Activated T-cell treated with anti-CD3 and anti-CD28 coated beads, Interleukin-2, amount 50 U/mL, for 72 hours (primary cell): ENCODE data around the gene LGMN. TPM values are rescaled to one million over a fixed set of nuclear protein-coding genes. Genes with fewer than 3 reads are reported as not detected.
A peak's percentile ranks its signal among the peaks of the same experiment; 100 is the strongest.

Experiments
- ATAC-seq, 2 donors: fragments of 150-1000 bp; cut with Tn5 transposase; replicated peaks in 1 of 2; 2 replicates each; pipeline ENCODE4 v1.10.0; 2021; ENCODE audit warnings: moderate library complexity in 2 of 2, mild to moderate bottlenecking in 1 of 2
- DNase-seq, 2 donors: peaks; one replicate each; pipeline ENCODE4 v3.0.0; 2021 to 2022; ENCODE audit warnings: mixed read lengths in 1 of 2
- H3K27ac Mint-ChIP-seq: one replicate; pipeline ENCODE4 v1.8.0; 2022; ENCODE audit warnings: mild to moderate bottlenecking, moderate library complexity, mixed read lengths
- H3K27me3 Mint-ChIP-seq: one replicate; pipeline ENCODE4 v1.8.0; 2022; ENCODE audit warnings: low read depth, mixed read lengths
- H3K36me3 Mint-ChIP-seq, 2 donors: one replicate each; pipeline ENCODE4 v1.8.0; 2022; ENCODE audit warnings: mixed read lengths in 2 of 2, mild to moderate bottlenecking in 1 of 2; ENCODE audit not compliant: insufficient read depth in 2 of 2
- H3K4me1 Mint-ChIP-seq: one replicate; pipeline ENCODE4 v1.8.0; 2022; ENCODE audit warnings: low read depth, mixed read lengths
- H3K4me3 Mint-ChIP-seq, 2 donors: one replicate each; pipeline ENCODE4 v1.8.0; 2022; ENCODE audit warnings: mild to moderate bottlenecking in 2 of 2, mixed read lengths in 2 of 2, moderate library complexity in 2 of 2
- H3K9me3 Mint-ChIP-seq, 2 donors: one replicate each; pipeline ENCODE4 v1.8.0; 2022; ENCODE audit warnings: mixed read lengths in 2 of 2
- total RNA-seq, 2 donors: library from RNA; stranded (reverse); gene quantifications; one replicate each; pipeline ENCODE4 v1.2.3, GENCODE V29; 2022

LGMN gene
- total RNA-seq, 2 donors from 2014 or later, result 2.5 to 4.7 TPM

- no peaks in the 10 kb centered on the region for H3K36me3 Mint-ChIP-seq
- H3K27ac Mint-ChIP-seq, result no peak overlapping the region
- DNase-seq (no peak), ATAC-seq (no peak)
- no peaks in the 10 kb centered on the region for H3K9me3 Mint-ChIP-seq
- H3K4me1 Mint-ChIP-seq, result peaks cover 30% of the 10 kb centered on the region
- H3K4me3 Mint-ChIP-seq, result no peak overlapping the region
- peaks cover 9% of the 10 kb centered on the region for H3K27me3 Mint-ChIP-seq
Measured at GRCh38 chr14:92695562-92695961, 52.9 kb downstream of the LGMN start.

- H3K36me3 Mint-ChIP-seq, result no peaks in the 10 kb centered on the region
- ATAC-seq (no peak), DNase-seq (no peak)
- H3K27ac Mint-ChIP-seq, result no peak overlapping the region
- H3K27me3 Mint-ChIP-seq, result peaks cover 9% of the 10 kb centered on the region
- no peaks in the 10 kb centered on the region for H3K9me3 Mint-ChIP-seq
- no peak overlapping the region for H3K4me3 Mint-ChIP-seq
- peaks cover 30% of the 10 kb centered on the region for H3K4me1 Mint-ChIP-seq
Measured at GRCh38 chr14:92694807-92695206, 53.6 kb downstream of the LGMN start.

GRCh38 chr14:92693998-92694795, 54.2 kb downstream of the LGMN start:
- DNase-seq (no peak), ATAC-seq (peak; percentile 34 to 60)
- no peaks in the 10 kb centered on the region for H3K9me3 Mint-ChIP-seq
- peaks cover 30% of the 10 kb centered on the region for H3K4me1 Mint-ChIP-seq
- H3K27ac Mint-ChIP-seq, result no peak overlapping the region
- H3K27me3 Mint-ChIP-seq, result peaks cover 9% of the 10 kb centered on the region
- H3K36me3 Mint-ChIP-seq, result no peaks in the 10 kb centered on the region
- H3K4me3 Mint-ChIP-seq, result no peak overlapping the region

DNA sequence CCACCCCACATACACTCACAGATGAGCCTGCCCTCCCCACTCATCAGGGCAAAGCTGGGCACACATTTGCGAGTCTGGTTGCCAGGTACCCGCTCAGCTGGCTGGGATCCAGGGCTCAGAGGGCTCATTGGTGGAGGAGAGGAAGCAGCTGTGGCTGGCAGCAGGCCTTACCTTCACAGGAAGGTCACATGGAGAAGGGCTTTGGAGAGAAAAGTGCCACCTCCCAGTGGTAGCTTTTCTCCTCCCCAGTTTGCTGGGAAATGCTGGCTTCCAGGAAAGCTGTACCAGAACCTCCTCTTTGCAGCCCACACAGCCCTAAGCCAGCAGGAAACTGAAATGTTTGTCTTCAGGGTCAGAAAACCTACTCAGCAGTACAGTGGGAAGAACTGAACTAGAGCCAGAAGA, 55.6 kb downstream of the LGMN start:
- DNase-seq, result no peak
- peak; percentile 13 to 42 for ATAC-seq
- H3K27me3 Mint-ChIP-seq, result peaks cover 5% of the 10 kb centered on the region

DNA sequence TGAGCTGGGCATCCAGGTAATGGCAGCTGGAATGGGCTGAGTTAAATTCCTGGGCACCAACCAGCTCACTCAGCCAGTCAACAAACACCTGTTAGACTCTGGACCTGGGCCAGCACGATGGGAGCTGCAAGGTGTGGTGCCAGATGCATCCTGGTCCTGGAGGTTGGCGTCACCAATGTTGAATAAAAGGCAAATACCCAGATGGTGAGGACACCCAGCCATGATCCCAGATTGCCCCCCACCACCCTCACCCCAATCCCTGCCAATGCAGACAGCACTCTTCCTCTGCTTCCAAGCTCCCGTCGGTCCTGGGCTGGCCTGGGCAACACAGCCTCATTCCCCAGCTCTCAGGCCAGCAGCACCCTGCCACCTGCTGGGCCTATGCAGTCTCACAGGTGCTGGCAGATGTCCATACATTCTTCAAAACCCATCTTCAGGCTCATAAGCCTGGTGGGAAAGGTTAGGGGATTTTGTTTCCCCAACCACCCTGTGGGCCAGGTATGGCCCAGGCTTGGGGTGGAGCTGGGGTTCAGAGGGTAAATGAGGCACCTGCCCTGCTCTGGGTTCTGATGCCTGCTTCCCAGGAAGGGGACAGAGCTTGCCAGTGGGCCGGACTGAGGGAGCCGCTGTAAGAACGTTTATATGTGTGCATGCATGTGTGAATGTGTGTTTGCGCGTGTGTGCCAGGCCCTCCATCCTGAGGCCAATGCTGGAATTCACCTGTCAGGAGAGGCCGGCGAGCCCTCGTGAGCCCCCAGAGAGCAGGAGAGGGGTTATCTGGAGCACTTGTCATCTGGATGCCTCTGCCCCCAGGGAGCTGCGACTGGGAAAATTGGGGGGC, 58.0 kb downstream of the LGMN start:
- no peak overlapping the region for H3K27ac Mint-ChIP-seq
- H3K9me3 Mint-ChIP-seq, result no peaks in the 10 kb centered on the region
- no peak for ATAC-seq
- no peak for DNase-seq
- H3K4me3 Mint-ChIP-seq, result no peak overlapping the region
- peaks cover 0 to 4% of the 10 kb centered on the region in 2 donors for H3K36me3 Mint-ChIP-seq
- peaks cover 25% of the 10 kb centered on the region for H3K4me1 Mint-ChIP-seq
- no peaks in the 10 kb centered on the region for H3K27me3 Mint-ChIP-seq

More for the DNA sequence above, 55.6 kb downstream of the LGMN start:
- H3K27ac Mint-ChIP-seq, result no peak overlapping the region
- H3K36me3 Mint-ChIP-seq, result no peaks in the 10 kb centered on the region
- peaks cover 30% of the 10 kb centered on the region for H3K4me1 Mint-ChIP-seq
- no peak overlapping the region for H3K4me3 Mint-ChIP-seq
- H3K9me3 Mint-ChIP-seq, result no peaks in the 10 kb centered on the region

DNA sequence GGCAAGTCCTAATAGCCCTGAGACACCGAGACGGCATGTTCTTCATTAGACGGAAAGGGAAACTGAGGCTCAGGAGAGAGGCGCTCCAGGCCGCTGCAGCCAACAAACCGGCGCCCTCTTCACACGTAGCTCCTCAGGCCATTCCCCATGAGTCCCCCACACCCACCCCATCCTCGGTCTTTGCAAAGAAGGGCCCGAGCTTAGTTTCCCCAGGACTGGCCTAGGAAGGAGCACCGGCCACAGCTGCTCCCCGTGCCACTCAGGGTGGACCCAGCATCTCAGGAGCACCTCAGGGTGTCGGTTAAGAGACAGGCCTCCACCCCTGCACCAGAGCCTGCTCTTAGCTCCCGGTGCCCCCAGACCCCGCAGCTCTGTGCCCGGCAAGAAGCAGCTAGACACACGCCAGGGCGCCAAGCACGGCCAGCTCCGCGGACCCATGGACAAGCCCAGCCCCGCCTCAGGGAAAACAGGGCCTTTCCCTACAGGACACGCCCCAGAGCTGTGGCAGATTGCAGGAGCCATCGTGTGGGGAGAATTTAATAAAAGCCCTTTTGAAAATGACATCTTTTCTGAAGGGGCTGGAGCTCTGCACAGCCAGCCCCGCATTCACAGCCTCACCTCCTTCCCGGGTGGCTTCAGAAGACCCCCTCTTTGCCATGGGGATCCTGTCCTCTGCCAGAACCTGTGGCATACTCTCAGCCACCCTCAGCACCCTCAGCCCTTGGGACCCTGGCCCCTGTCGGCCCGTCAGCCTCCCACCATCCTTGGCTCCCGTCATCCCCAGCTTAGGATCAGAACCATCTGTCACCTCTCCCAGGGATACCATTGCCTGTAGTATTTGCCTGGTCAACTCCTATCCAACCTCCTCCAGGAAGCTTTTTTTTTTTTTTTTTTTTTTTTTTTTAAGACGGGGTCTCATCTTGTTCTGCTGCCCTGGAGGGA, 59.7 kb downstream of the LGMN start:
- H3K4me3 Mint-ChIP-seq, result no peak overlapping the region
- DNase-seq (no peak), ATAC-seq (no peak)
- no peaks in the 10 kb centered on the region for H3K9me3 Mint-ChIP-seq
- H3K27ac Mint-ChIP-seq, result no peak overlapping the region
- H3K27me3 Mint-ChIP-seq, result no peaks in the 10 kb centered on the region
- H3K36me3 Mint-ChIP-seq, result peaks cover 0 to 4% of the 10 kb centered on the region in 2 donors
- H3K4me1 Mint-ChIP-seq, result peaks cover 15% of the 10 kb centered on the region

- no peak overlapping the region for H3K27ac Mint-ChIP-seq
- H3K9me3 Mint-ChIP-seq, result no peaks in the 10 kb centered on the region
- H3K36me3 Mint-ChIP-seq, result peaks cover 0 to 4% of the 10 kb centered on the region in 2 donors
- no peak overlapping the region for H3K4me3 Mint-ChIP-seq
- DNase-seq (no peak), ATAC-seq (no peak)
- H3K27me3 Mint-ChIP-seq, result no peaks in the 10 kb centered on the region
- H3K4me1 Mint-ChIP-seq, result peaks cover 7% of the 10 kb centered on the region
Measured at GRCh38 chr14:92687681-92688433, 60.6 kb downstream of the LGMN start.

DNA sequence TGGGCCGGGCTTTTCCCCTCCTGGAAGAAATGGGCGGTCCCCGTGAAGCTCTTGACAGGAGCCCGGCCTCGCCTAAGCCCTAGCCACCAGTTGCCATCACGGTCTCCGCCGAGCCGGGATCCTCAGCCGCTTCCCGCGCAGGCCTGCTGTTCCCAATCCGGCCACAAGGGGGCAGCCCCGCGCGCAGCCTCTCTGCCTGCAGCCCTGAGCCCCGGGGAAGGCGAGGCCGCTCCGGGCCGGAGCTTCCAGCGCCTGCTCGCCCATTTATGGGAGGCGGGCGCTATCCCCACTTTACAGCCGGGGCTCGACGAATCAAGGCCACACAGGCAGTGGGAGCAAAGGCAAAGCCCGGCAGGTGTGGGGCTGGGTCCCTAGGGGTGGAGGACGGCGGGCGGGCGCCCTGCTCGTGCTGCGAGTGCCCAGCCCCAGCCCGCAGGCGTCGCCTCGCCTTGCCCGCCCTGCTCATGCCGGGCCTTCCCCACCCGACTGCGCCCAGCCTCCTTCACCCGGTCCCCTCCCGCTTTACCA, 61.5 kb downstream of the LGMN start:
- Mint-ChIP-seq H3K27me3 (no peaks in the 10 kb centered on the region), H3K27ac (no peak overlapping the region), H3K9me3 (no peaks in the 10 kb centered on the region), H3K36me3 (peaks cover 0 to 6% of the 10 kb centered on the region in 2 donors), H3K4me1 (no peaks in the 10 kb centered on the region), H3K4me3 (no peak overlapping the region)
- peak; percentile 50 to 71 for DNase-seq
- peak; percentile 68 to 71 for ATAC-seq

- Mint-ChIP-seq H3K27ac (no peak overlapping the region), H3K9me3 (no peaks in the 10 kb centered on the region), H3K36me3 (peaks cover under 1 to 7% of the 10 kb centered on the region in 2 donors), H3K27me3 (no peaks in the 10 kb centered on the region), H3K4me1 (peaks cover 1% of the 10 kb centered on the region), H3K4me3 (no peak overlapping the region)
- no peak for DNase-seq
- ATAC-seq, result peak in 1 of 2 donors; percentile 29
Measured at GRCh38 chr14:92686411-92686899, 62.0 kb downstream of the LGMN start.

DNA sequence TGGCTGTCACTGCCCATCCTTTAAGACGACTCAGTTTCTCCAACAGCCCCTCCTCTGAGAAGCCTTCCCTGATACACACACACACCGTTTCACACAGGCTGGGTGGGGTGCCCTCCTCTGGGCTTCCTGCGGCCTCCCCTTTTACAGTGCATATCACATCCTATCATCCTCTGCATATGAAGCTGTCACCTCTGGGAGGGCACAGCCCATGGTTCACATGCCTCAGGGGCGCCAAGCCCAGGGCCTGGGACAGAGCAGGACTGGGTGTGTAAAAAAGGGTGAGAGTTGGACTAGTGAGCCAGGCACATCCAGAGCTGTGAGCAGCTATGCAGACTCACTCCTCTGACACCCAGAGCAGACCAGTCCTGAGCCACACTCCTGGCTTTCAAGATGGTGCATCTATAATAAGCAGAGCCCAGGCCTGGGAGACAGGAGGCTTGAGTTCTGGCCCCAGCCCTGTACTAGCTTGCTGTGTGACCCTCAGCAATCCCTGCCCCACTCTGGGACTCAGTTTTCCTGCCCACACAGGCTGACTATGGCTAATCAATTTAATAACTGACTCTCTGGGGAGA, 62.6 kb downstream of the LGMN start:
- no peaks in the 10 kb centered on the region for H3K27me3 Mint-ChIP-seq
- peaks cover 2 to 12% of the 10 kb centered on the region in 2 donors for H3K36me3 Mint-ChIP-seq
- peak overlapping the region; percentile 11 for H3K27ac Mint-ChIP-seq

GRCh38 chr14:92684801-92685560, 63.4 kb downstream of the LGMN start:
- H3K9me3 Mint-ChIP-seq, result no peaks in the 10 kb centered on the region
- ATAC-seq (no peak), DNase-seq (no peak)
- H3K27ac Mint-ChIP-seq, result no peak overlapping the region
- peaks cover 8% of the 10 kb centered on the region for H3K4me1 Mint-ChIP-seq
- H3K27me3 Mint-ChIP-seq, result no peaks in the 10 kb centered on the region
- H3K4me3 Mint-ChIP-seq, result no peak overlapping the region
- peaks cover 2 to 17% of the 10 kb centered on the region in 2 donors for H3K36me3 Mint-ChIP-seq

More for the DNA sequence above, 62.6 kb downstream of the LGMN start:
- Mint-ChIP-seq H3K9me3 (no peaks in the 10 kb centered on the region), H3K4me1 (peaks cover 7% of the 10 kb centered on the region), H3K4me3 (no peak overlapping the region)
- ATAC-seq (no peak), DNase-seq (no peak)
